HG03097 (cell line): ENCODE measurements around the gene ADCY4.
A peak's percentile ranks its signal among the peaks of the same experiment; 100 is the strongest.

Experiments
- ATAC-seq: cut with Tn5 transposase; IDR thresholded peaks from one replicate; pipeline ENCODE4 v1.9.1; 2021; ENCODE audit not compliant: unreplicated experiment, low FRiP score

The ADCY4 gene

DNA sequence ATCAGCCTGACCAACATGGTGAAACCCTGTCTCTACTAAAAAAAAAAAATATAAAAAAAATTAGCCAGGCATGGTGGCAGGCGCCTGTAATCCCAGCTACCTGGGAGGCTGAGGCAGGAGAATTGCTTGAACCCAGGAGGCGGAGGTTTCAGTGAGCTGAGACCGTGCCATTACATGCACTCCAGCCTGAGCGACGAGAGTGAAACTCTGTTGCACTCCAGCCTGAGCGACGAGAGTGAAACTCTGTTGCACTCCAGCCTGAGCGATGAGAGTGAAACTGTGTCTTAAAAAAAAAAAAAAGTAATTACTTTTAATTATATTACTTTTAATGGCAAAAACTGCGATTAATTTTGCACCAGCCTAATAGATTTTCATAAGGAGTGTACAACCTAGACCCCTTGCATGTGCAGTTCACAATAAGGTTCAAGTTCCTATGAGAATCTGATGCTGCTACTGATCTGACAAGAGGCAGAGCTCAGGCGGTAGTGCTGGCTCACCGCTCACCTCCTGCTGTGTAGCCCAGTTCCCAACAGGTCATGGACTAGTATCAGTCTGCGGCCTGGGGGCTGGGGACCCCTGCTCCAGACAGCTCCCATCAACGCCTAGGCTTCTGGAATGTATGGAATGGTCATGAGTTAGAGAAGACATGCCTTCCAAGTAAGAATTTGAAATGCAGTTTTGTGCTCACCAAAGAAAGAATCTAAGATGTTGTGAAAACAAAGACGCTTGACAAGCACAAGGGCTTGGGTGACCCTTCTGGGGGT is 13.5 kb downstream of the ADCY4 start:
- no peak for ATAC-seq

DNA sequence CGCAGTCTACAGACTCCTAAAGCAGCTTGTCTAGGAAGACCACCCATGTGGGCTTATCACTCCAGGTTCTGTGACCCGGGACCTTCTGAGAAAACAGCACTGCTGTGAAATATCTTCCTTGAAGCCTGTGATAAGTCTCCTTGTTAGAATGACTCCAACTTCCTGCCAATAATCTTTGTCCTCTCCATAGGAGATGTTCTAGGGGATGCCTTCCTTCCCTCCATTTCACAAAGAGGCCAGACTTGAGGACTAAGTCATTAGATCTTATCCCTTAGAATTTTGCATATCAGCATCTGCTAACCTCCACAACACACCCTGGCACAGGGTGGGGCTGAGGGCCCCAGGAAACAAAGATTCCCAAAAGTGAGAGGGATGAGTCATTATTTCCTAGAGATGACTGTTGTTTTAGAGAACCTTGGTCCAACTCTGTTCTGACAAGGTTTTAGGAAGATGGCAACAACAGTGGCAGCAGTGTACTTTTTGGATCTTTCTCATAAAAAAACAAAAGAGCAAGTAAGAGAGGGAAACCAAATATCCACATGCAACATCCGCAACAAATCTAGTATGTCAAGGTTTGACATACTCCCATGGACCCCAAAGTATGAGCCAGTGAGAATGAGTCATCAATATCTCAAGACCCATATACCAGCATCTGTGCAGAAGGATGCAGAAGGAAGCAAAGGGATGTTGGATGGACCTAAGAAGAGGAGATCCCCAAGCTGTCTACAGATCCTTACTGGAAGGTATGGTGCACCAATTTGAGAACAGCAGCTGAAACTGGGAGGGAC is 17.5 kb downstream of the ADCY4 start:
- no peak for ATAC-seq

DNA sequence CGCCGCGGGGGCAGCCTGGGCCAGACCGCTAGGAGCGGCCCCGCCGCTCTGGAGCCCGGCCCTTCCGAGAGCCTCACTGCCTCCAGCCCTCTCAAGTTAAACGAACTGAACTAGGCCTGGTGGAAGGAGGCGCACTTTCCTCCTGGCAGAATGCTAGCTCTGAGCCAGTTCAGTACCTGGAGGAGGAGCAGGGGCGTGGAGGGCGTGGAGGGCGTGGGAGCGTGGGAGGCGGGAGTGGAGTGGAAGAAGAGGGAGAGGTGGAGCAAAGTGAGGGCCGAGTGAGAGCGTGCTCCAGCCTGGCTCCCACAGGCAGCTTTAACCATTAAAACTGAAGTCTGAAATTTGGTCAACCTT is 18.3 kb downstream of the ADCY4 start:
- no peak for ATAC-seq

DNA sequence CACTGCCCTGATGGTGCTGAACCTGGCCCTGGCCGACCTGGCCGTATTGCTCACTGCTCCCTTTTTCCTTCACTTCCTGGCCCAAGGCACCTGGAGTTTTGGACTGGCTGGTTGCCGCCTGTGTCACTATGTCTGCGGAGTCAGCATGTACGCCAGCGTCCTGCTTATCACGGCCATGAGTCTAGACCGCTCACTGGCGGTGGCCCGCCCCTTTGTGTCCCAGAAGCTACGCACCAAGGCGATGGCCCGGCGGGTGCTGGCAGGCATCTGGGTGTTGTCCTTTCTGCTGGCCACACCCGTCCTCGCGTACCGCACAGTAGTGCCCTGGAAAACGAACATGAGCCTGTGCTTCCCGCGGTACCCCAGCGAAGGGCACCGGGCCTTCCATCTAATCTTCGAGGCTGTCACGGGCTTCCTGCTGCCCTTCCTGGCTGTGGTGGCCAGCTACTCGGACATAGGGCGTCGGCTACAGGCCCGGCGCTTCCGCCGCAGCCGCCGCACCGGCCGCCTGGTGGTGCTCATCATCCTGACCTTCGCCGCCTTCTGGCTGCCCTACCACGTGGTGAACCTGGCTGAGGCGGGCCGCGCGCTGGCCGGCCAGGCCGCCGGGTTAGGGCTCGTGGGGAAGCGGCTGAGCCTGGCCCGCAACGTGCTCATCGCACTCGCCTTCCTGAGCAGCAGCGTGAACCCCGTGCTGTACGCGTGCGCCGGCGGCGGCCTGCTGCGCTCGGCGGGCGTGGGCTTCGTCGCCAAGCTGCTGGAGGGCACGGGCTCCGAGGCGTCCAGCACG is 18.9 kb downstream of the ADCY4 start:
- ATAC-seq = no peak

DNA sequence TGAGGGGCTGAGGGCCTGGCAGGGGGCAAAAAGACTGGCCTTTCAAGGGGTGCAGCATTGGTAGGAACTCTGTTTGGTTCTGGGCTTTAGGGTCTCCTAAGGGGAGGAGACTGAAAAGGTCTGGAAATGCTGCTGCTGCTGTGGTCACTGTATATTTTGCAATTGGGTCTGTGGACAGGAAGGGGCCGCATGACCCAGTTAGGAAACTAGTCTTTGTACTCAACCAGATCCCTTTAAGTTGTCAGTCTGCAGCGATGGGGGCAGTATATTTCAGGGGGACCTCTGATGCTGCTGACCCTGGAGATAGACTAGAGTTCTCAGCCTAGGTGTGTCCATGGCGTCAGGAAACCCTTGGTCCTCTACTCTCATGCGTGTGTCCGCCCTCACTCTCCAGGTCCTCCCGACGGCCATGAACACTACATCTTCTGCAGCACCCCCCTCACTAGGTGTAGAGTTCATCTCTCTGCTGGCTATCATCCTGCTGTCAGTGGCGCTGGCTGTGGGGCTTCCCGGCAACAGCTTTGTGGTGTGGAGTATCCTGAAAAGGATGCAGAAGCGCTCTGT is 19.5 kb downstream of the ADCY4 start:
- no peak for ATAC-seq

DNA sequence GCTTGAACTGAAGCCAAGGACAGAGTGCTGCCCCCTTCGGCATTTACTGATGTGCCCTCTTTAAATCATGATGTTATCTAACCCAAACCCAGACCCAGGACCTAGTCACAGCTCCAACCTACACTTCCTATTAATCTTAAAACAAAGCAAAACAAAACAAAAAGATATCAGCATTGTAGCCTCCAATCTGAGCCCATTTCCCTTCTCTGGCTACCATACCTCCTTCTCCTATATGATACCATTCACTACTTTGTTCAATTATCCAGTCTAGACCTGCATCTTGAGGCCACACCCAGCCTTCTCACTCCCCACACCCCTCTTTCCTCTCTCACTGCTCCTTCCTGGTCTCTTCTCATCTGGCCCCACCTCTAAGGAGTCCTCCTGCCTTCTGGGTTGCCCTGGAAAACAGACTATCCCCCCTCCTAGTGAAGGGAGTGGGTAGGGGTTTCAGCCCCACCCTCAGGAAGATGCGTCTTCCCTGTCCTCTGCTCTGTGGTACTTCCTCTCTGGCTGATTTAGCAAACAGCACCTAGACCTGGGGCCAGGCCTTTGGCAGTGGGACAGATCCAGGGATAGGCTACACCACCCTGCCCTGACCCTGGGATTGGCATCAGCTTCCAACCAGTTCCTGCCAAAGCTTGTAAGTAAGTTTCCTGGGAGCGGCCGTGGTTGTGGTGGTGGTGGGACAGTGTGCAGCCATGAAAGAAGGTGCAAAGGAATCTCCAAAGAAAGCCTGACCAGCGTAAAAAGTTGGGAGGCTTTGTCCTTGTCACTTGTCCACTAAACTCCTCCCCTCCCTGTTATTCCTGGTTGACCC is 20.3 kb downstream of the ADCY4 start:
- no peak for ATAC-seq

DNA sequence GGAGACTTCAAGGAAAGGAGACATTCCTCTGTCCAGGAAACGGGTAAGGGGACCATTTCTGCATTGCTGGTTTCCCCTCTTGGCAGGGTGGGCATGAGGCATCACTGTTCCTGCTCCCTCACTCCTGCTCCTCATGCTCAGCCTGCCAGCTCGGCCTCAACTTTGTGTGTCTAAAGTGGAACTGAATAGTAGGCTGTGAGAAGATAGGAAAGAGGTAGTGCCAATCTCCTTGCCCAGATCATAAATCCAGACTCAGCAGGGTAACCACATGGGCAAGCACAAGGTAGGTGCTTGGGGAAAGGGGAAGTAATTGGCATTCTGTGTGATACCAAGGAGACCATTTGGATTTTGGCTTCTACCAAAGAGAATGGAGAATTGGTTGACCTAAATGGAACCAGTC is 21.0 kb downstream of the ADCY4 start:
- no peak for ATAC-seq

DNA sequence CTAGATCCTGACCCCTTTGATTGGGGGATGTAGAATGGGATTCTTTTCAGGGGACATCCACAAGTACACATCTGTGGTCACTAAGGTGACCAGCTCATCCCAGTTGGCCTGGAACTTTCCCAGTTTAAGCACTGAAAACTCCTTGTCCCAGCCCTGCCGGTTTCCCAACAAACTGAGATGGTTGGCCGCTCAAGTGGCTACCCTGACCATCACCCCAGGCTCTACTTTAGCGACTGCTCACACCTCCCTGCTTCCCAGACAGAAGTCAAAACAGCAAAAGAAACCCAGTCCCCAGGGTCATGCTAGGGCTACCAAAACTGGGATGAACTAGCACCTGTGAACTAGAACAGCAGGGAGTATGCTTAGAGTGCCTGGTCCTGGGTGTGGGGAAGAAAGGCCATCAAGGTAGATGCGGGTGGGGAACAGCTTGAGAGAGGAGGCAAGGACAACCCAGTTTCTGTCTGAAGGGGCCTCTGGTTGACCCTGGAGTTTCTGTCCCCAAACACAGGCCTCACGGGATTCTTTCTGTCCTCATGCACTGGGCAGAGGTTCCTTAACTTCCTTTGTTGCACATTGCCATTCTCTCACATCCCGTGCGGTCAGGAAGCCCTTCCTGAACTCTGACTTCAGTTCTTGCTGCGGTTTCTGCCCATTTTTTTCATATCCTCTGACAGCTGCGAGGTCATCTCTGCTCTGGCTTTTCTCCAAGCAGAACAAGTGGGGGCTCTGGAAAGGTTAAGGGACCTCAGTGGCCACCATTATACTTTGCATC is 21.9 kb downstream of the ADCY4 start:
- ATAC-seq = no peak

DNA sequence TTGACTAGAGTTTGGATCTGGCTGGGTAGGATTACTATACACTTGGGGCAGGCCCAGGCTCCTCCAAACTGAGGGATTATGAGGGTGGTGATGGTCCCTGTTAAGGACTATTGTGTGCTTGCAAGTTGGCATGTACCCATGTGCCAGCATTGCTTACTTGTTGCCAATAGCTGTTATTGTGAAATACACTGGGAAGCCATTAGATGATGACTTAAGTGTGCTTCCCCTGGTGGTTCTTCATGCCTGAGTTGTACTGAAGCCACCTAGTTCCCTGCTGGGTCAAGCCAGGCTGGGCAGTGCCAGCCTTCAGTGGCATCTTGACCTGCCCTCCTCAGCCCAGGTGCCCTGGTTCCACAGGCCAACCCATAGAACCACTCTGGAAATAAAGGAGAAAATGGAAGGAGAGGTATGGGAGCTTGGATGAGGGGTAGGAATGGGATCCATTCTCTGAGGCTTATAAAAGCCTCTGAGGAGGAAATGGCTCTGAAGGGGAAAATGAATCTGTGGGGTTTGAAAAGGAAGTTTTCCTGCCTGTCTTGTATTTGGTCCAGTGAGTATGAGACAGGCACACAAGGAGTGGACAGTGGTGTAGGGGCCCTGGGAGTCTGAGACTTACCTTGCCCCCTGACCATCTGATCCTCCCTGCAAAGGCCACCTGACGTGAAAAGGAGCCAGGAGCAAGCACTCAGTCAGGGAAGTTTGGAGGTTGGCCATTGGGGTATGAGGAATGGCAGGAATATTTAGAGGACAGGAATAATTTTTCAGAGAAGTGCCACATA is 22.8 kb downstream of the ADCY4 start:
- no peak for ATAC-seq

DNA sequence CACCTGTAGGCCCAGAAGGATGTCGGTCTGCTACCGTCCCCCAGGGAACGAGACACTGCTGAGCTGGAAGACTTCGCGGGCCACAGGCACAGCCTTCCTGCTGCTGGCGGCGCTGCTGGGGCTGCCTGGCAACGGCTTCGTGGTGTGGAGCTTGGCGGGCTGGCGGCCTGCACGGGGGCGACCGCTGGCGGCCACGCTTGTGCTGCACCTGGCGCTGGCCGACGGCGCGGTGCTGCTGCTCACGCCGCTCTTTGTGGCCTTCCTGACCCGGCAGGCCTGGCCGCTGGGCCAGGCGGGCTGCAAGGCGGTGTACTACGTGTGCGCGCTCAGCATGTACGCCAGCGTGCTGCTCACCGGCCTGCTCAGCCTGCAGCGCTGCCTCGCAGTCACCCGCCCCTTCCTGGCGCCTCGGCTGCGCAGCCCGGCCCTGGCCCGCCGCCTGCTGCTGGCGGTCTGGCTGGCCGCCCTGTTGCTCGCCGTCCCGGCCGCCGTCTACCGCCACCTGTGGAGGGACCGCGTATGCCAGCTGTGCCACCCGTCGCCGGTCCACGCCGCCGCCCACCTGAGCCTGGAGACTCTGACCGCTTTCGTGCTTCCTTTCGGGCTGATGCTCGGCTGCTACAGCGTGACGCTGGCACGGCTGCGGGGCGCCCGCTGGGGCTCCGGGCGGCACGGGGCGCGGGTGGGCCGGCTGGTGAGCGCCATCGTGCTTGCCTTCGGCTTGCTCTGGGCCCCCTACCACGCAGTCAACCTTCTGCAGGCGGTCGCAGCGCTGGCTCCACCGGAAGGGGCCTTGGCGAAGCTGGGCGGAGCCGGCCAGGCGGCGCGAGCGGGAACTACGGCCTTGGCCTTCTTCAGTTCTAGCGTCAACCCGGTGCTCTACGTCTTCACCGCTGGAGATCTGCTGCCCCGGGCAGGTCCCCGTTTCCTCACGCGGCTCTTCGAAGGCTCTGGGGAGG is 23.9 kb downstream of the ADCY4 start, which contains the start of gene LTB4R:
TSS of gene LTB4R (plus strand) at position 857 of the 959 bp plus-strand sequence. CDS start 4,150 bp downstream, outside the sequence.
- peak; percentile 51 for ATAC-seq

DNA sequence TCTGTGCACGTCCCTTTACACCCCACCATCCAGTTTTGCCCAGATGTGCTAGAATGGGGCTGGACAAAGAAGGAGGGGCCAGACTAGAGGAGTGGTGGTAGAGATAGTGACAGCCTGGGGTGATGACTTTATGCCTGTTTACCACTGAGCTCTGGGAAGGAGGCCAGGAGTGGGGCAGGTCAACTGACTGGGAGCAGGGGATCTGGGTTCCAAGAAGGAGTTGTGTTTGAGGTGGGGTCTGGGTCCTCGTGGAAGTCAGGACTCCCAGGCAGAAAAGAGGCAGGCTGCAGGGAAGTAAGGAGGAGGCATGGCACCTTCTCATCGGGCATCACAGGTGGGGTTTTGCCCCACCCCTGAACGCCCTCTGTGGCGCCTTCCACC is 24.6 kb downstream of the ADCY4 start:
- no peak for ATAC-seq

DNA sequence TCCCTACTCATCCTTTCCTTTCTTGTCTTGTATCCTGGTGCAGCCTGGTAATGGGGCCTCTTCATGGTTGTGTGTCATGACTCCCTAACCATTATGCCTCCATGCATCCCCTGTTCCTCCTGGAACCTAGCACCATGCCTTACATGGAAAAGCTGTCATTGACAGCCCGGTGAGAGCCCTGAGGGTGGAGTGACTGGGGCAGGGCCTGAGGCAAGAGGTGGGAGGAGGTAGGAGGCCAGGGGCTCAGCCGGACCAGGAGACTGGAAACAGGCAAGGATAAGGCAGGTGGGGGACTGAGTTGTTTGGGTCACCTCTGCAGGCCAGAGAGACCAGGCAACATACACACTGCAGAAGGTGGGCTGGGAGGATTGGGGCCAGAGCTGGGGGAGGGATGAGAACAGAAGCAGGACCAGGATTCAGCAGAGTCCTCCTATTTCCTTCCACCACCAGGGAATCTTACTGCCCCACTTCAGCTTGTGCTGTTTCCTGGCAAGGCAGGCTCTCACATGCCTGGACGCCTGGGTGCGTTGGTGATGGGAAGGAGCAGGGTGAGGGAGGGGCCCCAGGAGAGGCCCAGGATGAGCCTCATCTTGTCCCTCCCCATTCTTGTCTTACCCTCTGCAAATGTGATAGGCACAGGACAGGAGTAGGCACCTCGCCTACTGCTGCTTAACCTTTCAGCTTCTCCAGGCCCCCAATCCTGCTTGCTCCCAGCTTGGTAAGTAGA is 25.2 kb downstream of the ADCY4 start, which contains the start of gene LTB4R2:
TSS of gene LTB4R2 (plus strand) at position 603 of the 727 bp plus-strand sequence. CDS start 525 bp downstream, outside the sequence.
- ATAC-seq = no peak

DNA sequence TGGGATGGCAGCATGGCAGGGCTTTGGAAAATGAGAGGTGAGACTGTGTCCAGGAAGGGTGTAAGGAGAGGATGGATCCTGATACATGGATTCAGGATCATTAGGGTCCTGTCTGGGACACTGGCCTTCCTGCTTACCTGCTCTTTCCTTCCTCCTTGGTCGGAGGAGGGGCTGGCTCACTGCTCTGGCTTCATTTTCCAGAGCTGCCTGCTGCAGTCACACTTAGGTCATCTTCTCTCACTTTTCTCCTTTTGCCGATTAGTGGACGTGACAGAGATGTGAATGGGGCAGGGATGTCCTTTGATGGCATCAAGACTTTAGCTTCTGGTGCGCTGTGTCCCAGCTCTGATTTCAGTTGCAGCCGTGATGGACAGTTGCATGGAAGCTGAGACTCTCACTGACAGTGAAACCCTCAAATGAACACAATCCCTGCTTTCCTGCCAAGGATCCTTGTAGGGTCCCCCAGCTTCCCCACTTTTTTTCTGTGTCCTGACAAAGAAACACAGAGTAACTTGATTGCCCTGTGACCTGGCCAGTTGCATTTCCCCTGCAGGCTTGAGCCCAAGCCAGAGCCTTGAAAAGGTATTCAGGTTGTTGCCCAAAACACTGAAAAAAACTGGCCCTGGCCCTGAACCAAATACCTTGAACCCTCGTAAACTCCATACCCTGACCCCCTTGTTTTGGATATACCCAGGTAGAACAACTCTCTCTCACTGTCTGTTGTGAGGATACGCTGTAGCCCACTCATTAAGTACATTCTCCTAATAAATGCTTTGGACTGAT is 26.3 kb downstream of the ADCY4 start:
- ATAC-seq = no peak

DNA sequence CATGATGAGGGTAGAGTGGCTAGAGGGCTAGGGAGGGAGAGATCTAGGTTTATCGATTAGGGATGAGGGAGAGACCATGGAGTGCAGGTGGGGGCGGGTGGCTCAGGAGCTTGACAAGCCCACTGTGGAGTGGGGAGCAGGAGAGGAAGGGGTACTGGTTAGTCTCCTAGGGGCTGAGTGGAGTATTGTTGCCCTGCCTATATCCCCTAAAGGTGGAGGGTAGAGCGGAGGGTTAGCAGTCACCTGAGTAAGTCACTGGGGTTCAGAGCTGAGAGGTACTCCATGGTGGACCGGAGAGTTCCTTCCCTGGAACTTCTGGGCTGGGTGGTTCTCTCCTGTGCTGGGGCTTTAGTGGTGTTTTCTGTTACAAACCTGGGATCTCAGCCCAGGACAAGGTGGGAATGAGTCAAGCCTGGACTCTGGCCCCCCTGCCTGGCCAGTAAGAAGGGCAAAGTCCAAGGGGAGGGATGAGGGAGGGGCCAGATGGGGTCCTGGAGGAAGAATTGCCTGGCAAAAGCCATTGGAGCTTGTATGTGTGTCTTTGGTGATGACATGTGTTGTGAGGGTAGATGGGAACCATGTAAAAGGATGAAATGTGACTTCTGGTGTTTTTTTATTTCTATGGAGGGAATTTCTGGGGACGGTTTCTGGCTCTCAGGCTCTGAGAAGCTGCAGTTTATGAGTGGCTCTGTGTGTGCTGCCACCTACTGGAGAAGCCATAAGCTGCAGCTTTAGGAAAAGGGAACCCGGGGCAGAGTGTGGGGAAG is 27.1 kb downstream of the ADCY4 start, which contains the start of gene CIDEB:
TSS of gene CIDEB (minus strand) at position 403 of the 767 bp plus-strand sequence. CDS start at position 284, 119 bp downstream.
- no peak for ATAC-seq

DNA sequence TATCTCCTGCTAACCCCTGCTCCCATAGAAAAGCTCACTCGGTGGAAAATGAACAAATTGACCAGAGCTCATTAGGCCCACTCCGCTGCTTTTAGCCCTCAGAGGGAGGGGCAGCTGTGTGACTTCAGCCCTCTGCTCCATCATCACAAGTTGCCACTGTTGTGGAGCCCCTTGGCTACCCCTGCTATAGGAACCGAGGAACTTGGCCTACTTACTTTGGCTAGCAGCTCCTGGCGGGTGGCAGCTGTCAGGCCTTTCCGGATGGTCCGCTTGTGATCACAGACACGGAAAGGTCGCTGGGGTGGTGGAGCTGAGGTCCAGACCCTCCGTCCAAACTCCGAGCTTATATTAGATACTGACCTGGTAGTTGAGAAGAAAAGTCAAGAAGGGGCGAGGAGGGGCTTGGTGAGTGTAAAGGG is 27.7 kb downstream of the ADCY4 start:
- no peak for ATAC-seq
